NCI-H2196 treated with DMSO at 0.1 percent for 48 hours (cell line): ENCODE data around the gene SUSD6.
A peak's percentile ranks its signal among the peaks of the same experiment; 100 is the strongest.
"Not testable (repeated sequence)": the region's sequence is repeated elsewhere in the genome, so short reads cannot be mapped to it uniquely, and the experiment has no call there.

Experiments used
- DNase-seq: peaks from one replicate; lab custom pipeline; 2025; ENCODE audit not compliant: unreplicated experiment; lab: John Stamatoyannopoulos, UW

SUSD6 gene

DNA sequence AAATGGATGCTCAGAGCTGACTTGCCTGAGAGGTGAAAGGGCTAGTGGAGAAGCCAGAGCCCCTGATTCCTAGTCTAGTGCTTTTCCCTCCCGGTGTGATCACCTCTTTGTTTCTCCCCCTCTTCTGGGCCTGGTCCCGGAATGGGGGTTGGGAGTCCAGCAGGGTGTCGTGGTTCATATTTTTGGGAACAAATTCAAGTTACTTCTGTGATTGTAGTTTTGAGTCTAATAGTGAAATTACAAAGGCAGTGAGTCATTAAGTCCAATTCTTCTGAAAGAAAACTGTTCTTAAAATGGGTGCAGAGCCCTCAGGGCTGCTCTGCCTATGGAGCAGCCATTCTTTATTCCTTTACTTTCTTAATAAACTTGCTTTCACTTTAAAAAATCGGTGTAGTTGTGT, 7.6 kb downstream of the SUSD6 start:
- no peak for DNase-seq

DNA sequence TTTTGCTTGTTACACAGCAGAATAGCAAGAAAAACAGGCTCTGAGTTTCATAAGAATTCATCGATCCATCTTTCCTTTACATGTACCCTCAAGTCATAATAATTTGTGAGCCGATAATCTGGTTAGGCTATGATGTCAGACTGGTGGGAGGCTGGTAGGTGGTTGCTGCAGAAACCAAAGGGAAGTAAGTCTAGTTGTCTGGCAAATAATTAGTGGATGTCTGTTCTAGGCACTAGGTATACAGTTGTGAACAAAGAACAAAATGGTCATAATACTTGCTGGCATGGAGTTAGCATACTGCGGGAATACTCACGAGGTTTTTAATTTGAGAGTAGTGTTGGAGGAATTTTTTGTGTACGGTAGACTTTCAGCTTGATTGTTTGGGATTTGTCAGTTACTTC, 8.8 kb downstream of the SUSD6 start:
- DNase-seq, result no peak

- DNase-seq, result no peak
Measured at GRCh38 chr14:69620981-69621380, 9.6 kb downstream of the SUSD6 start.

DNA sequence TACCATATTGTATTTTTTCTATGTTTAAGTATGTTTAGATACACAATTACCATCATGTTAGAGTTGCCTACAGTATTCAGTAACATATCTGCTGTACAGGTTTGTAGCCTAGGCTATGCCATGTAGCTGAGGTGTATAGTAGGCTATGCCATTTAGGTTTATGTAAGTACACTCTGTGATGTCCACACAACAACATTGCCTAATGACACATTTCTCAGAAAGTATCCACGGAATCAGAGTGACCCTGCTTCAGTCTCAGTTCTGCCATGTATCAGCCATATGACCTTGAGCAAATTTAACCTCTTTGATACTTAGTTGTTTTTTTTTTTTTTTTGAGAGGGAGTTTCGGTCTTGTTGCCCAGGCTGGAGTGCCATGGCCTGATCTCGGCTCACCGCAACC, 12.7 kb downstream of the SUSD6 start:
- no peak for DNase-seq

- DNase-seq, result no peak
Measured at GRCh38 chr14:69625299-69626131, 14.1 kb downstream of the SUSD6 start.

- DNase-seq, result no peak
Measured at GRCh38 chr14:69626132-69626500, 14.7 kb downstream of the SUSD6 start.

GRCh38 chr14:69629225-69630127, 18.1 kb downstream of the SUSD6 start:
- no peak for DNase-seq

GRCh38 chr14:69630360-69630759, 19.0 kb downstream of the SUSD6 start:
- no peak for DNase-seq

DNA sequence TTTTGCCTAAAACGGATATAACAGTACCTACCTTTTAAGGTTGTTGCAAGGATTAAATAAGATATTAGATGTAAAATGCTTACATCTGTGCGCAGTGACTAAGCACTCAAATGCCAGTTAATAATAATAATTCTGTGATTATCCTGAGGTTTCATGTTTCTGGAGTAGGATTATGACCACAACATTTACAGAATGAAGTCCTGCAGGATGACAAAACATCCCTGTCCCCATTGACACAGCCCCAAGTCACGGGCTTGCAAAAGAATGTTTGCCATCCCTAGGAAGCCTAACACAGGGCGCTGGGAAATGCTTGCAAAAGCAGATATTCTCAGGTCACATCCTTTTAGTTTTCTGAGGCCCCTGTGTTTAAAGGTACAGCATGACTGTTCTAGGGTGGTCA, 20.1 kb downstream of the SUSD6 start:
- DNase-seq, result no peak

GRCh38 chr14:69632164-69632563, 20.8 kb downstream of the SUSD6 start:
- DNase-seq, result peak; percentile 16

DNA sequence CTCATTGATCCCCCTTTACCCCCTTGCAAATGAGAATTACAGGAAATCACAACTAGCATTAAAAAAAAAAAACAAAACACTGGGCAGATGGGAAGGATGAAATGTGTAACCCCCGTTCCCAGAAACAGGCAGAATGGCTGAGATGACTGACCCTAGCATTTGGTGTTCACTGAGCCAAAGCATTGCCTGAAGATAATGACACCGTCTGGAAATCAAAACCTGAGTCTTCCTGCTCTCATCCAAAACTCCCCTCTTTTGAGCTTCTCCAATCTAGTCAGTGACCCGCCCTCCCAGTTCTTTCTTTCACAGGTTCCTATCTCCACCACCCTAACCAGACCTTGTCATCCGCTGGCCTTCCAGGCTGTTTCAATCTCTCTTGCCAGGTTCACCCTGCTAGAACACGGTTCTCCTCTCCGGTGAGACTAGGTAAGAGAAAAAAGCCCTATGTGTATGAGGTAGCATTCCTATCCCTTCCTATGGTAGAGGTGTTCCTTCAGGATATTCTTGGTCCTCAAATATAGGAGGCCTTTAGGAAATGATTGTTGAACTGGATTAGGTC, 21.3 kb downstream of the SUSD6 start:
- no peak for DNase-seq

- no peak for DNase-seq
Measured at GRCh38 chr14:69633238-69633637, 21.8 kb downstream of the SUSD6 start.

DNA sequence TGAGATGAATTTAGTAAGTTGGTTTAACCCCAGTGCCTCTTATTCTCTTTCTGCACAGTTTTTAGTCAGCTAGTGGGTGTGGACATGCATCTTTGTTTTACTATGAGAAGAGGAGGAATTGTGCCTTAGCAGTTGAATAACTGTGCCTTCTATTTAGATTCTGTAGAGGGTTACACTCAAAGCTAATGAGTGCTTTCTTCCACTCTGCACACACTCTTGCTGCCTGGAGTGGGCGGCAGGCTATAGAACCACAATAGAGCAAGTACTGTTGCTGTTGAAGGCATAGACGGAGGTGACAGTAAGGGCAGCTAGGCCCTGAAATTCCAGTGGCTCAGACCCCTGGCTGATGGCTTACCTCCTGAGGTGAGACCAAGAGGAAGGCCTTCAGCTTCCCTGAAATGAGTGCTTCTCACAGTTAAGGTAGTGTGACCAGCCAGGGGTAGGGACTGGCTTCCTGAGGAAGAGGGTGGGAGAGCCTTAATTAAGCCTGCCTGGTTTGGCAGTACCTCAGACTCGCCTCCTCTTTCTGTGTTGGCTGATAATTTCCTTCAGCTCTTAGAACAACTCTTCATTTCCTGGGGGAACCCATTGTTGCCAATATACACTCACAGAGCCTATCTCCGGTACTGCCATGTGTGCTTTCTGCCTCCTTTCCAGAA, 24.7 kb downstream of the SUSD6 start:
- no peak for DNase-seq

GRCh38 chr14:69636718-69637480, 25.5 kb downstream of the SUSD6 start:
- DNase-seq, result no peak

- DNase-seq, result peak; percentile 54
Measured at GRCh38 chr14:69637503-69638031, 26.2 kb downstream of the SUSD6 start.

GRCh38 chr14:69640931-69641330, 29.5 kb downstream of the SUSD6 start:
- DNase-seq, result no peak

DNA sequence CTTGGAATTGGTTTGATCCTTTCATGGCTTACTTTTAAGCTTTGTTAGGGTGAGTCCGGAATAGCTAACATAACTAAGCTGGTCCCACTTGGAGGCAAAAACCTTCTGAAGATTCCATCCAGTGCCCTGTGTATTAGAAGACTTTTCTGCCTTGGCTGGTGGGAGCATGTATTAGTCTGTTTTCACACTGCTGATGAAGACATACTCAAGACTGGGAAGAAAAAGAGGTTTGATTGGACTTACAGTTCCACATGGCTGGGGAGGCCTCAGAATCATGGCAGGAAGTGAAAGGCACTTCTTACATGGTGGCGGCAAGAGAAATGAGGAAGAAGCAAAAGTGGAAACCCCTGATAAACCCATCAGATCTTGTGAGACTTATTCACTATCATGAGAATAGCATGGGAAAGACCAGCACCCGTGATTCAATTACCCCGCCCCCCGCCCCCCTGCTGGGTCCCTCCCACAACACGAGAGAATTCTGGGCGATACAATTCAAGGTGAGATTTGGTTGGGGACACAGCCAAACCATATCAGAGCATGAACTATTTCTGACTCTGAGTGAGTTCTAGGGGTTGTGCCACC, 30.9 kb downstream of the SUSD6 start:
- DNase-seq, result not testable (repeated sequence)

GRCh38 chr14:69643430-69644200, 32.2 kb downstream of the SUSD6 start:
- peak; percentile 95 for DNase-seq

DNA sequence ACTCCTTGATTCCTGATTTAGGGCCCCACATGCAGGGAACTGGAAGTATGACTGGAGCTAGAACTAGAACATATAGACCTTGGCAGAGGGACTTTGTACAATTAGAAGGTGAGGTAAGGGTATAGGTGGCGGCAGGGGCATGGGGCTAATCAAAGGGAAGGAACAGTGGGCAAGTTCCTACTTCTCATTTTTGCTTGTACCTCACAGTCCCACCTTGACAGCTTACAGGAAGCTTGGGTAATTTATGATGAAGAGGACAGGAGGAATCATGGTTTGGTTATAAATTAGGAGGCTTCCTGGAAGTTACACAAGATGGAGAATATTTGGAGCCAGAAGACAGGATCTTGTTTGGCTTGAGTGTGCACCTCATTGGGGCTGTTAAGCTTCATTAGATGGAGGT, 33.4 kb downstream of the SUSD6 start:
- DNase-seq, result no peak
